H1 (cell line): Measurements from ENCODE around the gene MYO15A. TPM values are rescaled to one million over a fixed set of nuclear protein-coding genes. Genes with fewer than 3 reads are reported as not detected.

Source experiments
- E2F6 ChIP-seq: IDR thresholded peaks from 2 replicates; pipeline ENCODE4 v1.6.1; 2012; ENCODE audit warnings: inconsistent platforms
- RFX5 ChIP-seq: IDR thresholded peaks from 2 replicates; pipeline ENCODE4 v1.6.1; 2011; ENCODE audit warnings: low read depth, low read length, improper control_type of control experiment, borderline replicate concordance
- TBP ChIP-seq: IDR thresholded peaks from 2 replicates; pipeline ENCODE4 v1.6.1; 2011; ENCODE audit warnings: low read depth, low read length, improper control_type of control experiment
- polyA plus RNA-seq, 7 experiments: library from polyadenylated mRNA; depleted of rRNA in 3 of 7; stranded (reverse) in 5 of 7; unstranded in 2 of 7; fragments of >200 nt in 5 of 7; fragments of 200-250 nt in 2 of 7; gene quantifications; 1 replicate in 5 of 7; 2 replicates in 1 of 7; 4 replicates in 1 of 7; pipeline versions ENCODE4 v1.2.1 to v1.2.3, GENCODE V29; 2011 to 2013; ENCODE audit warnings: missing spikeins in 2 of 7, mixed read lengths in 2 of 7
- total RNA-seq: library from RNA; stranded (reverse); fragmentation: NEBNext Ultra II Directional; extraction: Animal tissue kit (Norgen Biotek cat#: 25700); gene quantifications from 2 replicates; pipeline ENCODE4 v1.2.1, GENCODE V29; 2021

Gene MYO15A
- total and polyA plus RNA-seq, 2 of the 8 experiments (the other 6 are each of a cell fraction or from before 2014, with no cell fraction given), result 1.6 to 4.2 TPM

GRCh38 chr17:18136357-18136756, 27.8 kb downstream of the MYO15A start (continued):
- TF ChIP-seq E2F6 (no peak), TBP (no peak), RFX5 (no peak)
